HCT116 (cell line): Measurements from ENCODE around the gene DRD4. TPM values are rescaled to one million over a fixed set of nuclear protein-coding genes. Genes with fewer than 3 reads are reported as not detected.

ENCODE experiments used
- ATAC-seq: fragments of 200-7000 bp; cut with Tn5 transposase; 2 replicates; pipeline ENCODE4 v1.9.1; 2020; ENCODE audit warnings: mild to moderate bottlenecking, moderate library complexity
- BruUV-seq: library from RNA; stranded (reverse); fragments of 400-500 nt; replicated peaks from 2 replicates; lab custom pipeline; 2021; lab: Mats Ljungman, UMichigan
- CTCF ChIA-PET: fragments of 300-600 bp; sonication (Branson Sonifier 250); formaldehyde crosslinking; loops from one replicate; lab custom pipeline; 2021; ENCODE audit warnings: antibody characterized with exemption; lab: Charles Lee
- POLR2A ChIA-PET: fragments of 300-600, 350-600 bp; sonication (Branson Sonifier 250); formaldehyde crosslinking; loops from one replicate; lab custom pipeline; 2021; ENCODE audit warnings: antibody characterized with exemption; lab: Charles Lee
- RAD21 ChIA-PET, 2 experiments: fragments of 300-600 bp; sonication (Branson Sonifier 250); formaldehyde crosslinking; loops; one replicate each; lab custom pipeline; 2023; ENCODE audit warnings: low total read pairs in 2 of 2; ENCODE audit not compliant: uncharacterized antibody in 2 of 2, unreplicated experiment in 2 of 2, low non-redundant PET in 1 of 2; lab: Charles Lee
- DNase-seq: peaks from one replicate; pipeline ENCODE4 v3.0.0-alpha.2; 2010; ENCODE audit warnings: low read depth, low spot score
- H2AFZ ChIP-seq: fragments of 200-600 bp; shearing (Covaris generic), sonication (generic); 2 replicates; pipeline ENCODE4 v1.6.1; 2017; ENCODE audit warnings: low read depth, mixed run types, mixed read lengths, antibody characterized with exemption, low read length; ENCODE audit not compliant: poor library complexity, severe bottlenecking
- H3K27ac ChIP-seq: 2 replicates; pipeline ENCODE4 v1.5.1; 2012; ENCODE audit warnings: low read depth, low read length
- H3K27me3 ChIP-seq: fragments of 200-600 bp; sonication (generic); 2 replicates; pipeline ENCODE4 v1.6.1; 2016; ENCODE audit warnings: mixed run types, low read length, mixed read lengths; ENCODE audit not compliant: insufficient read depth
- H3K36me3 ChIP-seq, 2 experiments: fragments of 200-500 bp in 1 of 2; fragments of 200-600 bp in 1 of 2; sonication (Bioruptor generic) in 1 of 2; sonication (generic) in 1 of 2; 2 replicates each; pipeline versions ENCODE4 v1.5.1 to v1.6.1; 2014 to 2016; ENCODE audit warnings: low read length in 2 of 2, inconsistent platforms in 1 of 2, mixed read lengths in 1 of 2, mixed run types in 1 of 2; ENCODE audit not compliant: insufficient read depth in 2 of 2, control insufficient read depth in 1 of 2
- H3K4me1 ChIP-seq, 2 experiments: fragments of 200-600 bp in 1 of 2; sonication (generic) in 1 of 2; 2 replicates each; pipeline versions ENCODE4 v1.5.1 to v1.6.1; 2012 to 2017; ENCODE audit warnings: low read length in 2 of 2, inconsistent platforms in 1 of 2, mild to moderate bottlenecking in 1 of 2, mixed read lengths in 1 of 2, mixed run types in 1 of 2, moderate library complexity in 1 of 2; ENCODE audit not compliant: insufficient read depth in 2 of 2, control insufficient read depth in 1 of 2
- H3K4me2 ChIP-seq: fragments of 200-600 bp; sonication (generic); 2 replicates; pipeline ENCODE4 v1.6.1; 2017; ENCODE audit warnings: mixed run types, low read length, mixed read lengths
- H3K4me3 ChIP-seq, 2 experiments: fragments of 200-600 bp in 1 of 2; sonication (generic) in 1 of 2; replicated peaks in 1 of 2; 2 replicates each; pipeline ENCODE4 v1.5.1; 2011 to 2016; ENCODE audit warnings: low read length in 2 of 2, control low read depth in 1 of 2, low read depth in 1 of 2, mild to moderate bottlenecking in 1 of 2, mixed read lengths in 1 of 2, mixed run types in 1 of 2
- H3K79me2 ChIP-seq: fragments of 200-600 bp; sonication (generic); 2 replicates; pipeline ENCODE4 v1.6.1; 2017; ENCODE audit warnings: mild to moderate bottlenecking, mixed run types, low read length, moderate library complexity, mixed read lengths; ENCODE audit not compliant: insufficient read depth
- H3K9ac ChIP-seq: fragments of 200-600 bp; sonication (generic); 2 replicates; pipeline ENCODE4 v1.6.1; 2016; ENCODE audit warnings: low read length, mixed read lengths
- H3K9me2 ChIP-seq: fragments of 200-600 bp; sonication (generic), shearing (Covaris generic); 2 replicates; pipeline ENCODE4 v1.6.1; 2017; ENCODE audit warnings: mixed run types, mild to moderate bottlenecking, moderate library complexity; ENCODE audit not compliant: insufficient read depth
- H3K9me3 ChIP-seq, 2 experiments: fragments of 200-500 bp in 1 of 2; fragments of 200-600 bp in 1 of 2; sonication (Bioruptor generic) in 1 of 2; sonication (generic) in 1 of 2; 2 replicates each; pipeline ENCODE4 v1.6.1; 2014 to 2017; ENCODE audit warnings: low read length in 2 of 2, mixed read lengths in 2 of 2, inconsistent platforms in 1 of 2, low read depth in 1 of 2, mild to moderate bottlenecking in 1 of 2, mixed run types in 1 of 2, moderate library complexity in 1 of 2; ENCODE audit not compliant: control insufficient read depth in 1 of 2, insufficient read depth in 1 of 2
- H4K20me1 ChIP-seq: fragments of 200-600 bp; sonication (generic), shearing (Covaris generic); 2 replicates; pipeline ENCODE4 v1.6.1; 2017; ENCODE audit warnings: mixed run types, mild to moderate bottlenecking, moderate library complexity; ENCODE audit not compliant: insufficient read depth
- CEBPB ChIP-seq: IDR thresholded peaks from 2 replicates; pipeline ENCODE4 v1.6.1; 2012; ENCODE audit warnings: low read depth
- EZH2phosphoT487 ChIP-seq: fragments of 200-600 bp; IDR thresholded peaks from 2 replicates; pipeline ENCODE4 v1.6.1; 2018; ENCODE audit warnings: antibody characterized with exemption, borderline replicate concordance
- FOSL1 ChIP-seq: IDR thresholded peaks from 2 replicates; pipeline ENCODE4 v1.6.1; 2012; ENCODE audit warnings: low read depth
- POLR2AphosphoS5 ChIP-seq: IDR thresholded peaks from 2 replicates; pipeline ENCODE4 v1.6.1; 2011; ENCODE audit warnings: mild to moderate bottlenecking, low read depth, low read length, moderate library complexity
- TCF7L2 ChIP-seq: IDR thresholded peaks from 2 replicates; pipeline ENCODE4 v1.7.0; 2011; ENCODE audit warnings: borderline replicate concordance, inconsistent platforms; ENCODE audit not compliant: insufficient read depth, insufficient read length; ENCODE audit errors: extremely low read depth
- ZNF274 ChIP-seq: fragments of 200-500 bp; sonication (Bioruptor generic); IDR thresholded peaks from 2 replicates; pipeline ENCODE4 v1.6.1; 2014; ENCODE audit warnings: mild to moderate bottlenecking, low read depth, low read length, inconsistent platforms
- intact Hi-C: fragments of 100-400 bp; cut with micrococcal nuclease; formaldehyde crosslinking; loops from 2 replicates; pipeline ENCODE4 v1.10.0; 2022
- total RNA-seq: library from RNA; stranded (reverse); gene quantifications from one replicate; pipeline ENCODE4 v1.2.1, GENCODE V29; 2021; ENCODE audit not compliant: unreplicated experiment
- TF ChIP-seq, protein P1 (sequence below), 3 experiments: fragments of 200-600 bp in 1 of 3; sonication (generic) in 1 of 3; IDR thresholded peaks in 2 of 3; conservative IDR thresholded peaks in 1 of 3; 2 replicates each; pipeline ENCODE4 v1.5.1; 2012 to 2017; ENCODE audit warnings: low read depth in 2 of 3, low read length in 2 of 3, antibody characterized with exemption in 1 of 3, borderline replicate concordance in 1 of 3, control low read depth in 1 of 3, mild to moderate bottlenecking in 1 of 3, mixed read lengths in 1 of 3, mixed run types in 1 of 3, moderate library complexity in 1 of 3; ENCODE audit not compliant: insufficient read depth in 1 of 3
- TF ChIP-seq, protein P2 (sequence below): IDR thresholded peaks from 2 replicates; pipeline ENCODE4 v1.6.1; 2012

Gene DRD4
- total RNA-seq, 1 experiment from 2014 or later: 2.4 TPM

DNA sequence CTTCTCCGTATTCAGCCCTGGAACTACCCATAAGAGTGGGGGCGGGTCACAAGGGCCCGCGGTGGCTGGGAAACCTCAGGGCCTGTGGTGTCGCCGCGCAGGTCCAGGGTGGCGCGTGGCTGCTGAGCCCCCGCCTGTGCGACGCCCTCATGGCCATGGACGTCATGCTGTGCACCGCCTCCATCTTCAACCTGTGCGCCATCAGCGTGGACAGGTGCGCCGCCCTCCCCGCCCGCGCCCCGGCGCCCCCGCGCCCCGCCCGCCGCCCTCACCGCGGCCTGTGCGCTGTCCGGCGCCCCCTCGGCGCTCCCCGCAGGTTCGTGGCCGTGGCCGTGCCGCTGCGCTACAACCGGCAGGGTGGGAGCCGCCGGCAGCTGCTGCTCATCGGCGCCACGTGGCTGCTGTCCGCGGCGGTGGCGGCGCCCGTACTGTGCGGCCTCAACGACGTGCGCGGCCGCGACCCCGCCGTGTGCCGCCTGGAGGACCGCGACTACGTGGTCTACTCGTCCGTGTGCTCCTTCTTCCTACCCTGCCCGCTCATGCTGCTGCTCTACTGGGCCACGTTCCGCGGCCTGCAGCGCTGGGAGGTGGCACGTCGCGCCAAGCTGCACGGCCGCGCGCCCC lies 2.4 kb downstream of the DRD4 start:
- Histone ChIP-seq H2AFZ (no peak overlapping the region), H3K9me3 (no peaks in the 10 kb centered on the region), H3K9me2 (no peaks in the 10 kb centered on the region), H3K4me1 (no peaks in the 10 kb centered on the region), H3K36me3 (no peaks in the 10 kb centered on the region; a peak in 1 of 4 replicates), H4K20me1 (no peaks in the 10 kb centered on the region), H3K27me3 (no peaks in the 10 kb centered on the region), H3K27ac (no peak overlapping the region), H3K9ac (no peak overlapping the region), H3K4me3 (no peak overlapping the region), H3K4me2 (no peak overlapping the region), H3K79me2 (no peaks in the 10 kb centered on the region)
- BruUV-seq: no TSS peak
- ATAC-seq (no peak), DNase-seq (no peak)
- RAD21 ChIA-PET: no interaction called here
- POLR2A ChIA-PET: no interaction called here
- TF ChIP-seq, protein P1, sequence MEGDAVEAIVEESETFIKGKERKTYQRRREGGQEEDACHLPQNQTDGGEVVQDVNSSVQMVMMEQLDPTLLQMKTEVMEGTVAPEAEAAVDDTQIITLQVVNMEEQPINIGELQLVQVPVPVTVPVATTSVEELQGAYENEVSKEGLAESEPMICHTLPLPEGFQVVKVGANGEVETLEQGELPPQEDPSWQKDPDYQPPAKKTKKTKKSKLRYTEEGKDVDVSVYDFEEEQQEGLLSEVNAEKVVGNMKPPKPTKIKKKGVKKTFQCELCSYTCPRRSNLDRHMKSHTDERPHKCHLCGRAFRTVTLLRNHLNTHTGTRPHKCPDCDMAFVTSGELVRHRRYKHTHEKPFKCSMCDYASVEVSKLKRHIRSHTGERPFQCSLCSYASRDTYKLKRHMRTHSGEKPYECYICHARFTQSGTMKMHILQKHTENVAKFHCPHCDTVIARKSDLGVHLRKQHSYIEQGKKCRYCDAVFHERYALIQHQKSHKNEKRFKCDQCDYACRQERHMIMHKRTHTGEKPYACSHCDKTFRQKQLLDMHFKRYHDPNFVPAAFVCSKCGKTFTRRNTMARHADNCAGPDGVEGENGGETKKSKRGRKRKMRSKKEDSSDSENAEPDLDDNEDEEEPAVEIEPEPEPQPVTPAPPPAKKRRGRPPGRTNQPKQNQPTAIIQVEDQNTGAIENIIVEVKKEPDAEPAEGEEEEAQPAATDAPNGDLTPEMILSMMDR (IDR thresholded peaks at IDR 0.05 in 2 of 3, conservative IDR thresholded peaks at IDR 0.05 in 1 of 3; ENCODE audit: borderline replicate concordance in 1 of 3, insufficient read depth in 1 of 3, low read depth in 2 of 3, low read length in 2 of 3): no peak
- TF ChIP-seq EZH2phosphoT487: no peak
- TF ChIP-seq FOSL1: no peak
- TF ChIP-seq, protein P2, sequence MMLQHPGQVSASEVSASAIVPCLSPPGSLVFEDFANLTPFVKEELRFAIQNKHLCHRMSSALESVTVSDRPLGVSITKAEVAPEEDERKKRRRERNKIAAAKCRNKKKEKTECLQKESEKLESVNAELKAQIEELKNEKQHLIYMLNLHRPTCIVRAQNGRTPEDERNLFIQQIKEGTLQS: no peak
- TF ChIP-seq POLR2AphosphoS5: no peak
- no peak for TF ChIP-seq ZNF274
- TF ChIP-seq TCF7L2: no peak
- no peak for TF ChIP-seq CEBPB
- CTCF ChIA-PET: no interaction called here
- intact Hi-C loops: no loop called here
